Ovary (tissue), 3 donors: ENCODE data around the gene ARHGEF28.

Experiments used
- CTCF ChIP-seq, 3 donors: fragments of 450-650 bp in 2 of 3; fragments of 200-600 bp in 1 of 3; IDR thresholded peaks; one replicate each; pipeline versions ENCODE4 v1.5.1 to v1.8.0; 2016 to 2022; ENCODE audit warnings: antibody characterized with exemption in 3 of 3, mild to moderate bottlenecking in 1 of 3
- POLR2A ChIP-seq: fragments of 450-650 bp; IDR thresholded peaks from one replicate; pipeline ENCODE4 v1.6.1; 2017; ENCODE audit warnings: antibody characterized with exemption, mild to moderate bottlenecking, moderate library complexity
- donor health status: DM: no; HTN: no; CAD: no.

- TF ChIP-seq CTCF (IDR thresholded peaks at IDR 0.05) (no peak), POLR2A (no peak)
Measured at GRCh38 chr5:73989956-73990355, 364.0 kb downstream of the ARHGEF28 start.
